Mononuclear cell (primary cell): ENCODE measurements around the gene FLT1. TPM values are rescaled to one million over a fixed set of nuclear protein-coding genes. Genes with fewer than 3 reads are reported as not detected.

Source experiments
- H3K27me3 ChIP-seq: 2 replicates; pipeline ENCODE4 v1.6.0; 2011; ENCODE audit warnings: low read length, control low read depth; ENCODE audit not compliant: insufficient read depth
- H3K4me1 ChIP-seq: 2 replicates; pipeline ENCODE4 v1.5.1; 2011; ENCODE audit warnings: mild to moderate bottlenecking, low read length, control low read depth; ENCODE audit not compliant: insufficient read depth
- H3K4me3 ChIP-seq: 2 replicates; pipeline ENCODE4 v1.5.1; 2011; ENCODE audit warnings: mild to moderate bottlenecking, low read length, moderate library complexity
- H3K9me3 ChIP-seq: 2 replicates; pipeline ENCODE4 v1.5.1; 2011; ENCODE audit warnings: low read depth, mild to moderate bottlenecking, control low read depth, low read length
- total RNA-seq: library from RNA; depleted of rRNA; stranded (reverse); fragments of >200 nt; gene quantifications from one replicate; pipeline ENCODE4 v1.2.3, GENCODE V29; 2012

The FLT1 gene
- total RNA-seq, 1 donor = 1.8 TPM

- H3K9me3 ChIP-seq = no peaks in the 10 kb centered on the region
- H3K27me3 ChIP-seq = peaks cover 36% of the 10 kb centered on the region
- H3K4me1 ChIP-seq = peaks cover 17% of the 10 kb centered on the region
- no peak overlapping the region for H3K4me3 ChIP-seq
These were observed 4.7 kb upstream of the FLT1 start for GRCh38 chr13:28499609-28500008.

GRCh38 chr13:28498481-28499115, 3.7 kb upstream of the FLT1 start:
- peaks cover 27% of the 10 kb centered on the region for H3K4me1 ChIP-seq
- no peaks in the 10 kb centered on the region for H3K9me3 ChIP-seq
- H3K4me3 ChIP-seq = no peak overlapping the region
- peaks cover 46% of the 10 kb centered on the region for H3K27me3 ChIP-seq

- H3K4me3 ChIP-seq = no peak overlapping the region
- H3K9me3 ChIP-seq = no peaks in the 10 kb centered on the region
- H3K4me1 ChIP-seq = peaks cover 29% of the 10 kb centered on the region
- peaks cover 58% of the 10 kb centered on the region for H3K27me3 ChIP-seq
These were observed 2.4 kb upstream of the FLT1 start for GRCh38 chr13:28497143-28497876.

DNA sequence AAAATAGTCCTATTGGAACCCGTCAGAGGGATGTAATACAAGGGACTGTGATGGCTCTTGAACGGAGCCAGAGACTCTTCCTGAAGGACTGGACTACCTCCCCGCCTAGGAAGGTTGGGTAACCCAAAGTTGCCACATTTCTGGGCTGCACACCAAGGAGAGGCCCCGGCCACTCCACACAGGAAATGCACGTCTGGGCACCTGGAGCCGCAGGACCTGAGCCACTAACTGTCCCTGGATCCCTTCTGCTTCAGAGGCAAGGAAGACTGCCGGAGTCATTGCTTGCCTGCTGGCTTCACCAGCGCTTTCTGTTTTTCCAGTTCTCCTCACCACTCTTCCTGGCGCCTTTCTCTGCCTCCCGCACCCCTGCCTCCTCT, 1.2 kb upstream of the FLT1 start:
- H3K4me1 ChIP-seq = peaks cover 29% of the 10 kb centered on the region
- H3K4me3 ChIP-seq = no peak overlapping the region
- H3K27me3 ChIP-seq = peaks cover 70% of the 10 kb centered on the region
- no peaks in the 10 kb centered on the region for H3K9me3 ChIP-seq

GRCh38 chr13:28495538-28496187, 735 bp upstream of the FLT1 start:
- H3K9me3 ChIP-seq = no peaks in the 10 kb centered on the region

DNA sequence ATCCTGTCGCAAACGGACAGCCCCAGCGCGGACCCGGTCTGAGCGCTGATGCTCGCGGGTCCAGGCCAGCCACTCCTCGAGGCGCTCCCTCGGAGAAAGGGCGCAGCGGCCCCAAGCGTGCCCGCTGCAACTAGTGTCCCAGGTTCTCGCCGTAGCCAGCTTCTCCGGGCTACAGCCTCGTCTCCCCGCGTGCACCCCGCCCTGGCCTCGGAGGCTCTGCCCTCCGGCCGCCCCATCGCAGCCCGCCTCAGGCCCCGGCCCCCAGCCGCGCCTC, 487 bp downstream of the FLT1 start:
- Histone ChIP-seq H3K9me3 (no peaks in the 10 kb centered on the region), H3K4me3 (peak overlapping the region; percentile 9), H3K27me3 (peaks cover 87% of the 10 kb centered on the region), H3K4me1 (peaks cover 39% of the 10 kb centered on the region)

More at GRCh38 chr13:28495538-28496187, 735 bp upstream of the FLT1 start:
- peaks cover 29% of the 10 kb centered on the region for H3K4me1 ChIP-seq
- peaks cover 75% of the 10 kb centered on the region for H3K27me3 ChIP-seq
- H3K4me3 ChIP-seq = peak overlapping the region; percentile 9

- H3K9me3 ChIP-seq = no peaks in the 10 kb centered on the region
- peaks cover 40% of the 10 kb centered on the region for H3K4me1 ChIP-seq
- H3K27me3 ChIP-seq = peaks cover 90% of the 10 kb centered on the region
- peak overlapping the region; percentile 9 for H3K4me3 ChIP-seq
These were observed 1.0 kb downstream of the FLT1 start for GRCh38 chr13:28493740-28494503.

GRCh38 chr13:28492569-28493367, 2.2 kb downstream of the FLT1 start:
- Histone ChIP-seq H3K27me3 (peaks cover 87% of the 10 kb centered on the region), H3K9me3 (no peaks in the 10 kb centered on the region), H3K4me1 (peaks cover 40% of the 10 kb centered on the region), H3K4me3 (no peak overlapping the region)

GRCh38 chr13:28490061-28490460, 4.9 kb downstream of the FLT1 start:
- Histone ChIP-seq H3K9me3 (no peaks in the 10 kb centered on the region), H3K27me3 (peaks cover 61% of the 10 kb centered on the region), H3K4me3 (no peak overlapping the region), H3K4me1 (peaks cover 33% of the 10 kb centered on the region)

DNA sequence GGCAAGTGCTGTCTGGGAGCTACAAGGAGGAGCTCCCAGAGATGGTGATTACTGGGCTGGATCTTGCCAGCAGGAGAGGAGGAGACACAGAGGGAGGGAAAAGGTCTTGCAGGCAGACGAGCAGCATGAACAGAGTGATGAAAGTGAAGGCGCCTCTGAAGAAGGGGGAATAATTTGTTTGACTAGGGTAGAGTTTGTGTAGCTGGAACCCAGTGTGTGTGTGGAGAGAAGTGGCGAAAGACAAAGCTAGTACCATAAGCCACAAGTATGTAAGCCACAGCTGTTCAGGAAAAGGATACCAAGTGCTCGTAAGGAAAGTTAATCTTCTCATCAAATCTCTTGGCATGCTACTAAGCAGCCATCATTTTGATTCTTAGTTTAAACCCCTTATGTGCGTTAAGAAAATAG, 5.4 kb downstream of the FLT1 start:
- H3K27me3 ChIP-seq = peaks cover 58% of the 10 kb centered on the region
- H3K4me1 ChIP-seq = peaks cover 28% of the 10 kb centered on the region
- no peak overlapping the region for H3K4me3 ChIP-seq

GRCh38 chr13:28488376-28489005, 6.4 kb downstream of the FLT1 start:
- Histone ChIP-seq H3K27me3 (peaks cover 47% of the 10 kb centered on the region), H3K4me1 (peaks cover 18% of the 10 kb centered on the region), H3K4me3 (no peak overlapping the region), H3K9me3 (no peaks in the 10 kb centered on the region)

More for the DNA sequence above, 5.4 kb downstream of the FLT1 start:
- H3K9me3 ChIP-seq = no peaks in the 10 kb centered on the region

DNA sequence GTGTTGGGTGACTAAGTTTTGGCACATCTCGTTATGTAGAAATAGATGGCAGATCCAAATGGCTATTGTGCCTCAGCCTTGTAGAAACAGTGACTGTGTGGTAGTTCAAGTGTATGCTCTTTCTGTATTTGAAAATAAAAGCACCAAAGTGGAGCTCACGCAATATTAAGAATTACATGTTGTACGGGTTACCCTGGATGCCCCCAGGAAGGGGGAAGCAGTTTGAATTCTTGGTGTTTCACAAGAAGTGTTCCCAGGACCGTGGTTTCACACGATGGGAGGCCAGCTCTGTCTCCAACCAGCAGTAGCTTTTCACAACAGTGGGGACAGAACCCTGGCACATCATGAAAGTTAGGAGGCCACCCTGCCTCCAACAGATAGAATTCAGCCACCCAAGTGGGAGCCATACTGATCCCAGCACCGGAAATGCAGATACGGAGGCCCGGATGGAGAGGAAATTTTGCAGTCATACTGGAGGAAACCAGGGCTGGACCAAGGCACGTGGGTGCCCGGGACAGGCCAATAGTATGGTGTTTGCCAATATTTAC, 8.9 kb downstream of the FLT1 start:
- H3K4me1 ChIP-seq = peaks cover 17% of the 10 kb centered on the region
- peaks cover 26% of the 10 kb centered on the region for H3K27me3 ChIP-seq
- no peaks in the 10 kb centered on the region for H3K9me3 ChIP-seq
- H3K4me3 ChIP-seq = no peak overlapping the region

DNA sequence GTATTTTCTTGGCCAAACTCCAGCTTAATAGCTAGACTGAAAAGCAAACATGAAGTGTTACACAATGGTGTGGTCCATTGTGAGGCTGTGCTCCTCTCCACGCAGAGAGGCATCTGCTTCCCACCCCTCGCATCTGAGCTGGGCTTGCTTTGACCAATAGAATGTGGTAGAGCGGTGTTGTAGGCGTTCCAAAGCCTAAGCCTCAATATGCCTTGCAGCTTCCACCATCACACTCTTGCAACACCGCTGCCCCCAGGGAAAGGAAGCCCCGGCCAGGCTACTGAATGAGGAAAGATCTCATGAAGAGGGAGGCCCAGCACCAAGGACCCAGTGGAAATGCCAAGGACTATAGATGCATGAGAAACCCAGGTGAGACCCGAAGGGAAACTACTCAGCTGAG, 9.4 kb downstream of the FLT1 start:
- Histone ChIP-seq H3K9me3 (no peaks in the 10 kb centered on the region), H3K27me3 (peaks cover 21% of the 10 kb centered on the region), H3K4me1 (peaks cover 17% of the 10 kb centered on the region), H3K4me3 (no peak overlapping the region)

DNA sequence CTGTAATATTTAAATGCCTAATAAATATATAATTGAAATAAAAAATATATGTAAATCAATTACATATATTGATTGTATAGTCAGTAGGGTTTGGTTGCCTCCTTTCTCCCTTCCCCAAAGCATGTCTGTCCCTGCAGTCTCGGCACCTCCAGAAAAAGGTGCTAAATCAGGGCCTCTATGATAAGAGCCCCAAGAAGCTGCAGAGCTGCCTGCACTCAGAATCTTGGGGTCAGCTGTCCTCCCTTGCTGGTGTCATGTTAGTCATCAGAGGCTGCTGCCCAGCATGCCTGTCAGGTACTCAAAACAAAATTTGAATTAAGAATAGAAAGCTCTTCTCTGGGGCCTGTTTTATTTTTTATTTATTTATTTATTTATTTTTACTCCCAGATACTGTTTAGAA, 9.8 kb downstream of the FLT1 start:
- Histone ChIP-seq H3K27me3 (peaks cover 17% of the 10 kb centered on the region), H3K4me1 (peaks cover 13% of the 10 kb centered on the region), H3K4me3 (no peak overlapping the region), H3K9me3 (no peaks in the 10 kb centered on the region)
